Measurements from ENCODE around the gene IGSF5.
A peak's percentile ranks its signal among the peaks of the same experiment; 100 is the strongest.

Gene IGSF5

DNA sequence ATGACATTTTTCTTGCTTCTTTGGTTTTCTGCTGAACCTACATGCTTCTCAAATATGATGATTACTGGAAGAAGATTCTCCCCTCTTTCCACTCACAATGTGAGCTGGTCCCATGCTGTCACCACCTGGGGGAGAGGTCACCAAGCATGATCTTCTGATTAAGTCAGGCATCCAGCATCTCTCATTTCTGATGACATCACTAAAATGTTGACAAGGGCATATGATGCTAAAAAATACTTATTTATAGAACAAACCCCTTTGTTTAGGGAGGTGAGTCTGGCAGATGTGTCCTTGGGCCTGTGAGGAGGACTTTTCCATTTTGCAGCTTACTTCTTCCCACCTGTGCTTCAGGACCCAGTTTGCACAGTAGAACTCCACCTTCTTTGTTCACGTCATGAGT is 80.3 kb downstream of the IGSF5 start:
- DNase-seq (ENCODE audit: low read depth), result no peak

DNA sequence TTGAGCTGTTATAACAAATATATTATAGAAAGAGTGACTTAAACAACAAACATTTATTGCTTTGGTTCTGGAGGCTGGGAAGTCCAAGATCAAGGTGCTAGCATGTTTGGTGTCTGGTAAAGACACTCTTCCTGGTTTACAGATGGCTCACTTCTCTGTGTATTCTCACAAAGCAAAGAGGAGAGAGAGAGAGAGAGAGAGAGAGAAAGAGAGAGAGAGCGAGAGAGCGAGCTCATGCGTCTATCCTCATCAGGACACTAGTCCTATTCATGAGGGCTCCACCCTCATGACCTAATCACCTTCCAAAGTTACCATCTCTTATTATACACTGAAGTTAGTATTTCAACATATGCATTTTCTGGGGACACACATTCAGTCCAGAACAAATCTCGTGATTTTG is 89.6 kb downstream of the IGSF5 start:
- DNase-seq (ENCODE audit: low read depth), result no peak

DNA sequence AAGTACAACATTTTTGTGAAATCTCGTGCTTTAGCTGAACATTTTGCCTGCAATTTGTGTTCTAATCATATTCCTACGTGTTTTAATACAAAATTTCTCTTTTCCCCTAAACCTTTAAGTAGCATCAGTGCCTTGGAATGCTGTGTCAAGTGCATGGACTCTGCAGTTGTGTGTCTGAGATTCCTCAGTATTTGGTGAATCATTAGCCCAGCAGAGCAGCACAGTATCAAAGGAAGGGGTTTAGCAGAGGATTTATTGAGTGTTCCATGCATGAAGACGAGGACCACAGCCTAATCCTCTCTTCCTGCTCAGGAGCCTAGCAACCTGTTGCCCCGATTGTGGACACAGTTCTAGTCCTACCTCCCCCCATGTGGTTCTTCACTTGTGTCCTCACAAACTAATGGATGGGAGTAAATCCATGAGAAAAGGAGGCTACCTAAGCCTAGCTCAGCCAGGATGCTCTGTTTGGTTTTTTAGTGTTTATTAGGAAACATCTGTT is 92.9 kb downstream of the IGSF5 start:
- DNase-seq (ENCODE audit: low read depth), result no peak

GRCh38 chr21:39840373-39841097 is 95.6 kb downstream of the IGSF5 start:
- DNase-seq (ENCODE audit: low read depth), result no peak

DNA sequence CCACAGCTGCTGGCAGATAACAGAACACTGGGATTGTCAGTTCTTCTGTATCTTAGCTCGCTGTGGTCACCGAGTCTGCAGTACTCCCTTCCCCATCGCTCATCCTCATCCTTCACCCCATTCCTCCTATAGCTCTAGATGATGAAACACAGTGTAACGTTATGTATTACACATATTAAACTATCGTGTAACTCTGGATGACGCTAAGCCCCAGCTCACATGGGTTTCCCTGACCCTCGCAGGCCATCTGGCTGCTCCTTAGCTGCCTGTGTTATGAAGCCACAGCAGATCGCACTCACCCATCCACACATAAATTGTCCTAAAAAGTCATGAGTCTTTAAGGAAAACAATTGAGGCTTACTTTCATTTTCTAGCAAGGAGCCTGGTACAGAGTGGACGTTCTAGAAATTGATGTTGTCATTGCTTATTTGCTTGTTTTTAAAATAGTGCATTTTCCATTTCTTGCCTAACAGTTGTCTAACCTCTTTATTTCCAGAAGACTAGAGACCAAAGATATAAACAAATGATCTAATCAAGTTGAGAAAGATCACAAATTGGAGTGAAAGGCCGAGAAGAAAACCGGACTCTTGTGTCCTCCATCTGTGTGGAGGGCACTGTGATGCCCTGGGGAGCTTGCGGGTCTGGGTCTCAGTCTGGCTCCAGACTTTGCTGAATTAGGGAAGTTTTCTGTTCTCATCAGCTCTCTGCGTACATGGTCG is 97.9 kb downstream of the IGSF5 start:
- DNase-seq (ENCODE audit: low read depth), result no peak

GRCh38 chr21:39843483-39843882 is 98.5 kb downstream of the IGSF5 start:
- DNase-seq (ENCODE audit: low read depth), result no peak

GRCh38 chr21:39843916-39844315 is 98.9 kb downstream of the IGSF5 start:
- DNase-seq (ENCODE audit: low read depth), result no peak

DNA sequence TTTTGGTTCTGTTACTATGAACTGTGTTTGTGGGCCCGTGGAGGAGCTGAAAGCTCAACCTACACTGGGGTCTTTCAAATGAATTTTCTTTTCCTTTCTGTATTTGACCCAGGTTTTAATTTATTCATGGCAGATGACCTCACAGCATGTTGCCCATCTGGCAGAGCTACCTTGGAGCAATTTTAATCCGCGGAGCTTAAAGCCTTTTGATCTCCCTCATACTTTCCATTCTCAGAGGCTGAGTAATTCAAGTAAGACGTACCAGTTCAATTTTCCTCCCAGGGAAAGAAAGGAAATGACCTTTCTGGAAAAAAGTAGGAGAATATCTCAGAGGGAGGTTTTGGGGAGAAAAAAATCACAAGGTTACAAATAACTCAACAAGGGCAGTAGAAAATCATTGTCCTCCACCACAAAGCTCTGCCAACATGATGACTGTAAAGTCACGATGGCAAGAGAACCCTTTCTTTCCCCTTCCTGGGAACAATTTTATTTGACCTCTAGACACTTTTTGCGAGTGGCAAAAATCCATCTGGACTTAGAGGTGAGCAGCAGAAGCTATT is 100.7 kb downstream of the IGSF5 start:
- no peak for DNase-seq (ENCODE audit: low read depth)

DNA sequence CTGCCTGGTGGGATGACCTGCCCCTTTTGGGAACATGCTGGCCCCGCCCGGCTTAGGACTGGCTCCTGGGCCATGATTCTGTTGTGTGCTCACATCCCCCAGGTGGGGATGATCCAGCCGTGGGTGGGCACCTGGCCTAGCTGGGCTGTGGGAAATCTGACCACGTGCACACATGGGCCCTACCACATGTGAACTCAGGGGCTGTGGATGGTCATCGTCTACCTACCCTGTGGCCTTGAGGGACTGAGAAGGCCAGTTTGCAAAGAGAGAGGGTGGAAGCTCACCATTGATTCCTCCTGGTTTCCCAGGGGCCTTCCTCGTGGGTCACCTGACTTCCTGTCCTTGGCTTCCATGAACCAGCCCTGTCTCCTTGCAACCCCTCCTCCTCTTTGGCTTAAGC is 102.9 kb downstream of the IGSF5 start:
- no peak for DNase-seq (ENCODE audit: low read depth)

- peak; percentile 2 for DNase-seq (ENCODE audit: low read depth)
Measured at GRCh38 chr21:39849014-39849655, 104.2 kb downstream of the IGSF5 start.

- DNase-seq (ENCODE audit: low read depth), result no peak
Measured at GRCh38 chr21:39850333-39850732, 105.3 kb downstream of the IGSF5 start.

GRCh38 chr21:39851002-39851618 is 106.1 kb downstream of the IGSF5 start:
- DNase-seq (ENCODE audit: low read depth), result no peak
